Stimulated activated effector memory CD8-positive, alpha-beta T cell treated with anti-CD3 and anti-CD28 coated beads, Interleukin-12 subunit alpha, Interleukin-12 subunit beta, amount 100 ng/mL, for 72 hours (primary cell): ENCODE measurements around the gene SGCD.

Experiments used
- ATAC-seq: fragments of 150-1000 bp; cut with Tn5 transposase; 2 replicates; pipeline ENCODE4 v1.10.0; 2021
- DNase-seq, 2 donors: peaks; one replicate each; pipeline ENCODE4 v3.0.0; 2021 to 2022; ENCODE audit warnings: low spot score in 2 of 2
- H3K27ac Mint-ChIP-seq: one replicate; pipeline ENCODE4 v1.8.0; 2022; ENCODE audit warnings: mild to moderate bottlenecking, mixed read lengths
- H3K36me3 Mint-ChIP-seq: one replicate; pipeline ENCODE4 v1.8.0; 2022; ENCODE audit warnings: mild to moderate bottlenecking, mixed read lengths
- H3K4me1 Mint-ChIP-seq: one replicate; pipeline ENCODE4 v1.8.0; 2022; ENCODE audit warnings: mixed read lengths
- H3K4me3 Mint-ChIP-seq: one replicate; pipeline ENCODE4 v1.8.0; 2022; ENCODE audit warnings: mild to moderate bottlenecking, mixed read lengths
- H3K9me3 Mint-ChIP-seq: one replicate; pipeline ENCODE4 v1.8.0; 2022; ENCODE audit warnings: mixed read lengths

SGCD gene

GRCh38 chr5:156339139-156339841, 12.3 kb downstream of the SGCD start:
- DNase-seq: no peak
- no peak overlapping the region for H3K27ac Mint-ChIP-seq
- H3K4me3 Mint-ChIP-seq: no peak overlapping the region
- no peaks in the 10 kb centered on the region for H3K4me1 Mint-ChIP-seq
- no peaks in the 10 kb centered on the region for H3K9me3 Mint-ChIP-seq
- no peak for ATAC-seq
- no peaks in the 10 kb centered on the region for H3K36me3 Mint-ChIP-seq

DNA sequence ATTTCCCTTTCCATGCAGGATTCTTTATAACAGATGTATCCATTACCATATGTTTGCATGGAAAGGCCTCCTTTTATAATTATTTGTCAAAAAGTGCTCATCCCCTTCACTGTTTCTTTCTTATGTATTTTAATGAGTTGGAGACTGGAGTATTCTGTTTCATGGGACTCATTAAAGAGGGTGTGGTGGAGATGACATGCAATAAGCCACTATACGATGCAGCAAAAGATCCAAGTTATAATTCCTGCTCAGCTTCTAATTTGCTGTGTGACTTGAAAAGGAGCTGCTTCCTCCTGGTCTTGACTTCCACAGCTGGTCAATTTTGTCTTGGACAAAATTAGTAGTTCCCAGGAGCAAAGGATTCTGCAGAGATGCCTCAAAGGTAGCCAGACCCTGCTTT, 13.9 kb downstream of the SGCD start:
- Mint-ChIP-seq H3K9me3 (no peaks in the 10 kb centered on the region), H3K4me1 (no peaks in the 10 kb centered on the region), H3K36me3 (no peaks in the 10 kb centered on the region), H3K4me3 (no peak overlapping the region), H3K27ac (no peak overlapping the region)
- DNase-seq: no peak
- no peak for ATAC-seq

- no peaks in the 10 kb centered on the region for H3K4me1 Mint-ChIP-seq
- H3K9me3 Mint-ChIP-seq: no peaks in the 10 kb centered on the region
- no peaks in the 10 kb centered on the region for H3K36me3 Mint-ChIP-seq
- no peak overlapping the region for H3K4me3 Mint-ChIP-seq
- DNase-seq (no peak), ATAC-seq (no peak)
- H3K27ac Mint-ChIP-seq: no peak overlapping the region
Measured at GRCh38 chr5:156350256-156350655, 23.3 kb downstream of the SGCD start.

GRCh38 chr5:156351423-156351822, 24.5 kb downstream of the SGCD start:
- no peak overlapping the region for H3K4me3 Mint-ChIP-seq
- H3K9me3 Mint-ChIP-seq: no peaks in the 10 kb centered on the region
- DNase-seq: no peak
- no peaks in the 10 kb centered on the region for H3K4me1 Mint-ChIP-seq
- no peaks in the 10 kb centered on the region for H3K36me3 Mint-ChIP-seq
- ATAC-seq: no peak
- no peak overlapping the region for H3K27ac Mint-ChIP-seq

DNA sequence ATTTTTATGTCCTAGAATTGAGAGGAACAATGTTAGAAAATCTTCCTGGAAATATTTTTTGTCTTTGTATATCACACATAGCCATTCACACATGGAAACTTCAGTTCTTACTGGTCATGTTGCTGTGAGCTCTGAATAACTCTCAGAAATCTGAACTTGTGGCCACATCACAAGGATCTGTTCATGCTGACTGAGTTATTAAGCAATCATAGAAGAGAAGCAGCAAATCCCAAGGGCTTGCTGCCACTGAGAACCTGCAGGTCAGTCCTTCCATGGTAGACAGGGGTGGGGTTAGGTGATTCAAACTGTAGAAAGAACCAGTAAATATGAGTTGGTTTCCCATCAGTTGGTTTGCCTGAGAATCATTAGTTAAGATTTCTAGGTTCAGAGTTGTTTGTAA, 27.6 kb downstream of the SGCD start:
- no peaks in the 10 kb centered on the region for H3K4me1 Mint-ChIP-seq
- no peaks in the 10 kb centered on the region for H3K9me3 Mint-ChIP-seq
- no peak for DNase-seq
- H3K27ac Mint-ChIP-seq: no peak overlapping the region
- no peak for ATAC-seq
- H3K36me3 Mint-ChIP-seq: no peaks in the 10 kb centered on the region
- no peak overlapping the region for H3K4me3 Mint-ChIP-seq

DNA sequence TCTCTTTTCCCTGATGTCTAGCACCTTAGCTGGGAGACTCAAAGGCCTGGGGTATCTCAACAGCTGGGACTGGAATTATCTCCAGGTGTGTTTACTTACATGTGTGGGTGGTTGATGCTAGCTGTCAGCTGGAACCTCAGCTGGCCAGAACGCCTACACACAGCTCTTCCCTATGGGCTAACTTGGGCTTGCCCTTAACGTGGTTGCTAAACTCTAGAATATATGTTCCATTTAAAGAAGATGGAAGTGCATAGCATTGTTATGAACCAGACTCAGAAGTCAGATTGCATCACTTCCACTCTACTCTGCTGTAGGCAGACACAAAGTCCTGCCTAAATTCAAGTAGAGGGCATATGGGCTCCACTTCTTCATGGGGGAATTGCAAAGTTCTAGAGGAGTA, 29.3 kb downstream of the SGCD start:
- Mint-ChIP-seq H3K4me3 (no peak overlapping the region), H3K36me3 (no peaks in the 10 kb centered on the region), H3K27ac (no peak overlapping the region), H3K9me3 (no peaks in the 10 kb centered on the region), H3K4me1 (no peaks in the 10 kb centered on the region)
- ATAC-seq: no peak
- no peak for DNase-seq

- DNase-seq (no peak), ATAC-seq (peak; percentile 36)
- Mint-ChIP-seq H3K4me3 (no peak overlapping the region), H3K4me1 (no peaks in the 10 kb centered on the region), H3K36me3 (no peaks in the 10 kb centered on the region), H3K9me3 (no peaks in the 10 kb centered on the region), H3K27ac (no peak overlapping the region)
Measured at GRCh38 chr5:156359476-156359875, 32.5 kb downstream of the SGCD start.

- H3K4me1 Mint-ChIP-seq: no peaks in the 10 kb centered on the region
- H3K4me3 Mint-ChIP-seq: no peak overlapping the region
- DNase-seq (no peak), ATAC-seq (no peak)
- H3K27ac Mint-ChIP-seq: no peak overlapping the region
- H3K36me3 Mint-ChIP-seq: no peaks in the 10 kb centered on the region
- no peaks in the 10 kb centered on the region for H3K9me3 Mint-ChIP-seq
Measured at GRCh38 chr5:156361436-156362109, 34.6 kb downstream of the SGCD start.

GRCh38 chr5:156363861-156364260, 36.9 kb downstream of the SGCD start:
- no peak overlapping the region for H3K4me3 Mint-ChIP-seq
- H3K4me1 Mint-ChIP-seq: no peaks in the 10 kb centered on the region
- no peak for DNase-seq
- no peak for ATAC-seq
- no peaks in the 10 kb centered on the region for H3K9me3 Mint-ChIP-seq
- no peak overlapping the region for H3K27ac Mint-ChIP-seq
- no peaks in the 10 kb centered on the region for H3K36me3 Mint-ChIP-seq

- no peak for ATAC-seq
- Mint-ChIP-seq H3K4me1 (no peaks in the 10 kb centered on the region), H3K27ac (no peak overlapping the region), H3K9me3 (no peaks in the 10 kb centered on the region), H3K36me3 (no peaks in the 10 kb centered on the region), H3K4me3 (no peak overlapping the region)
- no peak for DNase-seq
Measured at GRCh38 chr5:156366521-156366920, 39.6 kb downstream of the SGCD start.

DNA sequence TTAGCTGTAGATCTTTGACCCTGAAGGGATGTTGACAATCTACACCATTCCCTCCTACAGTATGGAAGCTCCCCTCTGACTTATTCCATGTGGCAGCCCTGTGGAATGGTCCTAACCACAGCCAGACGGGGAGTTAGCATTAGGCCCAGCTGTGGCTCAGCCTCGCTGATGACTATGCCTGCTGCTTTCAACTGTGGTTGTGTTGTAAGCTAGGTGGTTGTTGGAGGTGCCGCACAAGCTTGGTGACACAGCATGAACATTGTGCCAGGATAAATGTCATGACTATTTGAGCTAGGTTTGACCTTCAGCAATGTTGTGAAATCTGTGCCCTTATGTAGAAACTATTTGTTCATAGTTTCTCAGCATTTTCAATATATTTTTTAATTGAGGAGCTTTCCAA, 40.6 kb downstream of the SGCD start:
- DNase-seq: no peak
- H3K4me1 Mint-ChIP-seq: no peaks in the 10 kb centered on the region
- no peaks in the 10 kb centered on the region for H3K36me3 Mint-ChIP-seq
- no peaks in the 10 kb centered on the region for H3K9me3 Mint-ChIP-seq
- peak; percentile 46 for ATAC-seq
- no peak overlapping the region for H3K27ac Mint-ChIP-seq
- no peak overlapping the region for H3K4me3 Mint-ChIP-seq

- H3K4me3 Mint-ChIP-seq: no peak overlapping the region
Measured at GRCh38 chr5:156375895-156376495, 49.0 kb downstream of the SGCD start.

GRCh38 chr5:156376751-156377150, 49.8 kb downstream of the SGCD start:
- DNase-seq (no peak), ATAC-seq (no peak)
- Mint-ChIP-seq H3K4me3 (no peak overlapping the region), H3K36me3 (no peaks in the 10 kb centered on the region), H3K4me1 (no peaks in the 10 kb centered on the region), H3K27ac (no peak overlapping the region), H3K9me3 (no peaks in the 10 kb centered on the region)

More at GRCh38 chr5:156375895-156376495, 49.0 kb downstream of the SGCD start:
- ATAC-seq (no peak), DNase-seq (no peak)
- Mint-ChIP-seq H3K9me3 (no peaks in the 10 kb centered on the region), H3K27ac (no peak overlapping the region), H3K4me1 (no peaks in the 10 kb centered on the region), H3K36me3 (no peaks in the 10 kb centered on the region)

- no peaks in the 10 kb centered on the region for H3K4me1 Mint-ChIP-seq
- ATAC-seq: no peak
- H3K4me3 Mint-ChIP-seq: no peak overlapping the region
- DNase-seq: no peak
- no peak overlapping the region for H3K27ac Mint-ChIP-seq
- H3K9me3 Mint-ChIP-seq: no peaks in the 10 kb centered on the region
- no peaks in the 10 kb centered on the region for H3K36me3 Mint-ChIP-seq
Measured at GRCh38 chr5:156378159-156378558, 51.2 kb downstream of the SGCD start.

- no peaks in the 10 kb centered on the region for H3K4me1 Mint-ChIP-seq
- no peaks in the 10 kb centered on the region for H3K9me3 Mint-ChIP-seq
- H3K36me3 Mint-ChIP-seq: no peaks in the 10 kb centered on the region
- ATAC-seq: no peak
- no peak overlapping the region for H3K4me3 Mint-ChIP-seq
- no peak for DNase-seq
- no peak overlapping the region for H3K27ac Mint-ChIP-seq
Measured at GRCh38 chr5:156379206-156379605, 52.2 kb downstream of the SGCD start.

GRCh38 chr5:156380848-156381247, 53.9 kb downstream of the SGCD start:
- no peaks in the 10 kb centered on the region for H3K4me1 Mint-ChIP-seq
- no peak overlapping the region for H3K4me3 Mint-ChIP-seq
- no peak overlapping the region for H3K27ac Mint-ChIP-seq
- no peaks in the 10 kb centered on the region for H3K9me3 Mint-ChIP-seq
- H3K36me3 Mint-ChIP-seq: no peaks in the 10 kb centered on the region
- DNase-seq (no peak), ATAC-seq (no peak)
